BJ (cell line): ENCODE results near the gene MAFG. TPM values are rescaled to one million over a fixed set of nuclear protein-coding genes. Genes with fewer than 3 reads are reported as not detected.
A peak's percentile ranks its signal among the peaks of the same experiment; 100 is the strongest.

ENCODE experiments used
- CTCF ChIA-PET: fragments of 350-600 bp; formaldehyde crosslinking; extraction: SDS; loops from one replicate; lab custom pipeline; 2021; ENCODE audit warnings: antibody characterized with exemption, inconsistent platforms; lab: Yijun Ruan, JAX
- POLR2A ChIA-PET: fragments of 300-600 bp; sonication (Branson Sonifier 250); formaldehyde crosslinking; extraction: SDS; loops from one replicate; lab custom pipeline; 2021; ENCODE audit warnings: antibody characterized with exemption; lab: Charles Lee
- DNase-seq: peaks from one replicate; pipeline ENCODE4 v3.0.0-alpha.2; 2011; ENCODE audit warnings: low read depth
- H3K27me3 ChIP-seq: 2 replicates; pipeline ENCODE4 v1.6.0; 2011; ENCODE audit warnings: low read length; ENCODE audit not compliant: control insufficient read depth, insufficient read depth
- H3K36me3 ChIP-seq: 2 replicates; pipeline ENCODE4 v1.5.1; 2011; ENCODE audit warnings: low read length; ENCODE audit not compliant: control insufficient read depth, insufficient read depth
- H3K4me3 ChIP-seq: 2 replicates; pipeline ENCODE4 v1.5.1; 2011; ENCODE audit warnings: low read depth, mild to moderate bottlenecking, control low read depth, low read length
- polyA plus RNA-seq: library from polyadenylated mRNA; depleted of rRNA; stranded (reverse); fragments of >200 nt; gene quantifications from 2 replicates; pipeline ENCODE4 v1.2.3, GENCODE V29; 2011
- TF ChIP-seq, protein P1 (sequence below): IDR thresholded peaks from 2 replicates; pipeline ENCODE4 v1.5.1; 2011; ENCODE audit warnings: low read depth, mild to moderate bottlenecking, control low read depth, inconsistent platforms, low read length, moderate library complexity; ENCODE audit not compliant: insufficient read depth

MAFG gene
- polyA plus RNA-seq, 1 experiment = 20.6 TPM

DNA sequence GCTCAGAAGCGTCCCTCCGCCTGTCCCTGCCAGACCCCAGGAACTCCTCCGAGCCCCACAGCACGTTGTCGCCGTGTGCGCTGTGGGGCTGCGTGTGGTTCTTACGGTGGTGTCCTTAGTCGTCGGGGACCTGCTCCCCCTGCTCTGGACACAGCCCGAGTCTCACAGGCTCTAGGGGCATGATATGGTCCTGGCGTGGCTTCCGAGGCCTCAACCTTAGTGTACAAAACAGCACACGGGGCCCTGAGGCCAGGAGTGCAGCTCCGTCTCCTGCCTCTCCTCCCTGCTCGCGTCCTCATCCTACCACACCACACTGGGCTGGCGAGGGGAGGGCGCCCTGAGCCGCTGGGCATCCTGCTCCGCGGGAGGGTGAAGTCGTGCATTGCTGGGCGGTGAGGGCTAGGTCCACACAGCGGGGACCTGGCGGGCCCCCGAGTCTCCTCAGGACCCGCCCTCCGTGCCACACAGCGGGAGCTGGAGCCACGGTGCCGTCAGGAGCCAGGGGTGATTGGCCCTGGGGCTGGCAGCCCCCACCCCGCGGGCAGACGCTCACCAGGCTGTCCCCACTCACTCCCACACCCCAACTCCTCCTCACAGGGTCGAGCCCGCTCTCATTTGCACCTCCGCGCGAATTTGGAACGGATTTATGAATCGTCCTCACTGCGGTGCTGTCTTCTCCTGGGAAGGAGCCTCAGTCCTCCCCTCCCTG, 1.2 kb upstream of the MAFG start:
- POLR2A ChIA-PET = no interaction called here
- DNase-seq = no peak

GRCh38 chr17:81927152-81927652, 333 bp downstream of the MAFG start:
- ChIA-PET POLR2A (no interaction called here), CTCF (interaction anchor here (0.6 to 1.4 kb wide), 4 partner anchors 9 to 94 kb away, joined by 3 to 8 read pairs (median 3); partner anchors contain the start of gene NOTUM)
- no peaks in the 10 kb centered on the region for H3K27me3 ChIP-seq
- TF ChIP-seq, protein P1, sequence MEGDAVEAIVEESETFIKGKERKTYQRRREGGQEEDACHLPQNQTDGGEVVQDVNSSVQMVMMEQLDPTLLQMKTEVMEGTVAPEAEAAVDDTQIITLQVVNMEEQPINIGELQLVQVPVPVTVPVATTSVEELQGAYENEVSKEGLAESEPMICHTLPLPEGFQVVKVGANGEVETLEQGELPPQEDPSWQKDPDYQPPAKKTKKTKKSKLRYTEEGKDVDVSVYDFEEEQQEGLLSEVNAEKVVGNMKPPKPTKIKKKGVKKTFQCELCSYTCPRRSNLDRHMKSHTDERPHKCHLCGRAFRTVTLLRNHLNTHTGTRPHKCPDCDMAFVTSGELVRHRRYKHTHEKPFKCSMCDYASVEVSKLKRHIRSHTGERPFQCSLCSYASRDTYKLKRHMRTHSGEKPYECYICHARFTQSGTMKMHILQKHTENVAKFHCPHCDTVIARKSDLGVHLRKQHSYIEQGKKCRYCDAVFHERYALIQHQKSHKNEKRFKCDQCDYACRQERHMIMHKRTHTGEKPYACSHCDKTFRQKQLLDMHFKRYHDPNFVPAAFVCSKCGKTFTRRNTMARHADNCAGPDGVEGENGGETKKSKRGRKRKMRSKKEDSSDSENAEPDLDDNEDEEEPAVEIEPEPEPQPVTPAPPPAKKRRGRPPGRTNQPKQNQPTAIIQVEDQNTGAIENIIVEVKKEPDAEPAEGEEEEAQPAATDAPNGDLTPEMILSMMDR = no peak
- H3K4me3 ChIP-seq = peak overlapping the region; percentile 90
- DNase-seq = no peak
- peaks cover 5% of the 10 kb centered on the region for H3K36me3 ChIP-seq

More for the DNA sequence above, 1.2 kb upstream of the MAFG start:
- CTCF ChIA-PET = interaction anchor here (0.6 to 1.5 kb wide), 5 partner anchors 10 to 91 kb away, joined by 3 to 5 read pairs (median 4); no protein-coding TSS in a partner anchor
- H3K36me3 ChIP-seq = peaks cover 8% of the 10 kb centered on the region
- H3K27me3 ChIP-seq = no peaks in the 10 kb centered on the region
- TF ChIP-seq, protein P1 = no peak
- peak overlapping the region; percentile 90 for H3K4me3 ChIP-seq

- ChIA-PET CTCF (interaction anchor here (0.7 to 1.4 kb wide), 4 partner anchors 9 to 104 kb away, joined by 3 to 8 read pairs (median 3); partner anchors contain the start of genes NOTUM and SIRT7), POLR2A (no interaction called here)
- no peak for DNase-seq
- H3K27me3 ChIP-seq = no peaks in the 10 kb centered on the region
- H3K36me3 ChIP-seq = peaks cover 7% of the 10 kb centered on the region
- H3K4me3 ChIP-seq = peak overlapping the region; percentile 90
- TF ChIP-seq, protein P1 = no peak
These were observed 934 bp downstream of the MAFG start for GRCh38 chr17:81926451-81927151.

GRCh38 chr17:81925860-81926450, 1.6 kb downstream of the MAFG start:
- CTCF ChIA-PET = interaction anchor here (0.7 to 1.1 kb wide), 4 partner anchors 8 to 105 kb away, joined by 3 read pairs; partner anchors contain the start of gene SIRT7
- peak overlapping the region; percentile 90 for H3K4me3 ChIP-seq
- no peak for DNase-seq
- POLR2A ChIA-PET = interaction anchor here (0.6 kb wide), 1 partner anchor 413 kb away, joined by 3 read pairs; no protein-coding TSS in a partner anchor
- TF ChIP-seq, protein P1 = no peak
- H3K36me3 ChIP-seq = peaks cover 11% of the 10 kb centered on the region
- no peaks in the 10 kb centered on the region for H3K27me3 ChIP-seq
